ENCODE measurements around the gene ACMSD.

- TF ChIP-seq CTCF (IDR thresholded peaks at IDR 0.05): no peak
- no peak for TF ChIP-seq POLR2A (IDR thresholded peaks at IDR 0.05)
These were observed 46.8 kb upstream of the ACMSD start for GRCh38 chr2:134791616-134792015.

All from tibial nerve (tissue), 3 donors.